Measurements from ENCODE around the gene RFX3. TPM values are rescaled to one million over a fixed set of nuclear protein-coding genes. Genes with fewer than 3 reads are reported as not detected.

Gene RFX3
- total RNA-seq, 6 donors from 2014 or later: 7.3 to 32.0 (median 19.9) TPM

- TF ChIP-seq POLR2A (IDR thresholded peaks at IDR 0.05) (no peak), EP300 (IDR thresholded peaks at IDR 0.05) (no peak), CTCF (IDR thresholded peaks at IDR 0.05) (no peak), POLR2AphosphoS5 (IDR thresholded peaks at IDR 0.05) (no peak)
- no peaks in the 10 kb centered on the region for H3K27me3 ChIP-seq
- no peaks in the 10 kb centered on the region for H3K36me3 ChIP-seq
- DNase-seq (no peak), ATAC-seq (ENCODE audit: low FRiP score in 2 of 2) (no peak)
- WGBS, 2 donors: 88 to 96% methylated on average over 1 of the region's 1 CpG
- no peaks in the 10 kb centered on the region for H3K9me3 ChIP-seq
- H3K4me1 ChIP-seq: no peaks in the 10 kb centered on the region
- no peak overlapping the region for H3K4me3 ChIP-seq
- no peak overlapping the region for H3K27ac ChIP-seq
These were observed 22.8 kb upstream of the RFX3 start for GRCh38 chr9:3548648-3549047.

GRCh38 chr9:3541206-3541605 lies 15.4 kb upstream of the RFX3 start:
- no peak overlapping the region for H3K27ac ChIP-seq
- TF ChIP-seq POLR2A (IDR thresholded peaks at IDR 0.05) (no peak), POLR2AphosphoS5 (IDR thresholded peaks at IDR 0.05) (no peak), EP300 (IDR thresholded peaks at IDR 0.05) (no peak), CTCF (IDR thresholded peaks at IDR 0.05) (no peak)
- H3K9me3 ChIP-seq: no peaks in the 10 kb centered on the region
- H3K27me3 ChIP-seq: no peaks in the 10 kb centered on the region
- H3K4me1 ChIP-seq: no peaks in the 10 kb centered on the region
- ATAC-seq (ENCODE audit: low FRiP score in 2 of 2) (no peak), DNase-seq (no peak)
- no peaks in the 10 kb centered on the region for H3K36me3 ChIP-seq
- WGBS, 2 donors: 100% methylated on average over 1 of the region's 1 CpG
- H3K4me3 ChIP-seq: no peak overlapping the region

- H3K4me3 ChIP-seq: no peak overlapping the region
- H3K27me3 ChIP-seq: no peaks in the 10 kb centered on the region
- TF ChIP-seq POLR2AphosphoS5 (IDR thresholded peaks at IDR 0.05): no peak
- TF ChIP-seq EP300 (IDR thresholded peaks at IDR 0.05): no peak
- TF ChIP-seq POLR2A (IDR thresholded peaks at IDR 0.05): no peak
- TF ChIP-seq CTCF (IDR thresholded peaks at IDR 0.05): no peak
- no peaks in the 10 kb centered on the region for H3K36me3 ChIP-seq
- H3K4me1 ChIP-seq: no peaks in the 10 kb centered on the region
- 90 to 91% methylated on average over 6 of the region's 6 CpGs for WGBS, 2 donors
- H3K27ac ChIP-seq: no peak overlapping the region
- ATAC-seq (ENCODE audit: low FRiP score in 2 of 2) (no peak), DNase-seq (no peak)
- H3K9me3 ChIP-seq: no peaks in the 10 kb centered on the region
These were observed 9.0 kb upstream of the RFX3 start for GRCh38 chr9:3534614-3535404.

GRCh38 chr9:3532158-3532557 lies 6.4 kb upstream of the RFX3 start:
- DNase-seq: no peak
- H3K27ac ChIP-seq: no peak overlapping the region
- no peak for ATAC-seq (ENCODE audit: low FRiP score in 2 of 2)

More at GRCh38 chr9:3532158-3532557, 6.4 kb upstream of the RFX3 start:
- H3K9me3 ChIP-seq: no peaks in the 10 kb centered on the region
- H3K27me3 ChIP-seq: no peaks in the 10 kb centered on the region
- no peak overlapping the region for H3K4me3 ChIP-seq
- H3K36me3 ChIP-seq: no peaks in the 10 kb centered on the region
- TF ChIP-seq EP300 (IDR thresholded peaks at IDR 0.05): no peak
- TF ChIP-seq POLR2AphosphoS5 (IDR thresholded peaks at IDR 0.05): no peak
- no peak for TF ChIP-seq POLR2A (IDR thresholded peaks at IDR 0.05)
- TF ChIP-seq CTCF (IDR thresholded peaks at IDR 0.05): no peak
- peaks cover 8 to 19% (median 15%) of the 10 kb centered on the region in 4 donors for H3K4me1 ChIP-seq
